22Rv1 (cell line): ENCODE results near the gene EDEM2.

Experiments
- H3K27ac ChIP-seq: fragments of 450-650 bp; 2 replicates; pipeline ENCODE4 v1.5.1; 2017
- ZFX ChIP-seq: fragments of 450-650 bp; IDR thresholded peaks from 2 replicates; pipeline ENCODE4 v1.6.1; 2017; ENCODE audit warnings: antibody characterized with exemption, borderline replicate concordance
- TF ChIP-seq, protein P1 (sequence below): fragments of 450-650 bp; IDR thresholded peaks from 2 replicates; pipeline ENCODE4 v1.5.1; 2017; ENCODE audit warnings: mild to moderate bottlenecking

The EDEM2 gene

DNA sequence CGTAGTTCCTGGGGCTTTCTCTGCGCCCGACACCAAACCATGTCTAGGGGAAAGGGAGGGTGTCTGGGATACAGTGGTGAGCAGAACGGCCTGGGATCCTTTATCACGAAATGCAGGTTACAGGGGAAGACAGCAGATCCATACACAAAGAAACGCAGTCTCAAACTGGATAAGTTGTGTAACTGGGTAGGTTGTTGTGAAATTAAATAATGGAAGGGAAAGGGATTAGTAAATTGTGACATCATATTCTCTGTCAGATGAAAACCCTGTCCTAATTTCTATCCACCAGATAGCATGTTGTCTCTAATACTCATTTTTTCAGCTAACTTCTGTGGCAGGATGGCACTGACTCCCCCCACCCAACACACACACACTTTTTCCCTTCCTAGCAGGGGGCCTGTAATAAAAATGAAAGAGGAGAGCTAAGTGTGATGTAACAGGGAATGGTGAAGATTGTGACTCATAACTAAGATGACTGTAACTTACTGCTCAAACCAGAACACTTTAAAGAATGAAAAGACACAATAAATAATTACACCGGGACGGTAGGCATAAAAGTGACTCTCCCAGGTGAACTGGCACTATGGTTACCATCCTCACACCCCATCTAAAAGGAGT, 53.8 kb downstream of the EDEM2 start:
- TF ChIP-seq ZFX = no peak
- H3K27ac ChIP-seq = peak overlapping the region; percentile 73

DNA sequence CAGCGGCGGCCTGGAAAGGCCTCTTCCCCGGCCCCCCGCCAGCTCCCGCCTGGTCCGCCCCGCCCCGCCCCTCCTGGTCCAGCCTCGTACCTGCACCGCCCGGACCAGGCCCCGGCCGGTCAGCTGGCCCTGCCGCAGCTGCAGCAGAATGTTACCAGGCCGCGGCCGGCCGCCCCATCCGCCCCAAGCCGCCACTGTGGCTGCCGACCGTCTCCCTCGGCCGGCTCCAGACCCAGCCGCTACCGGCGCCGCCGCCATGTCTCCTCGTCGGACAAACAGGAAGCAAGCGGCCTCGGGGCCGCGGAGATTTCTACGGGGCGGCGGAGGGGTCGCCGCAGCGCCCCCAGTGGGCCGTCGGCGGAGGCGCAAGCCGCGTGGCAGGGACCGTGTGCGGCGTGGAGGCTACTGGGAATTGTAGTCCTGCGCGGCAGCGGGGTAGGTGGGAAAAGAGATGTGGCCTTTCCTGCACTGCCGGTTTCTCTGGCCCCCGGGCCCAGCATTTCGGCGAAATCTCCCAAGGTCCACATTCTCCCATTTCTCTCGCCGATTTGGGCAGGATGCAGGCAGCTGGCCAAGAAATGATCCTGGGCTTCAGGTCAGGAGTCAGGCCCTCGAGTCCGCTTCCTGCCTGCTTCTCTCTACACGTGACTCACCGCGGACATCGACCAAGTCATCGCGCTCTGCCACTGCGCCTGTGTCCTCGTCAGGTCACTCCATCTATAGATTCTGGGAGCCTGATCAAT, 54.4 kb downstream of the EDEM2 start, which contains the start of gene TRPC4AP:
Gene TRPC4AP, minus strand, starts transcription at position 284 of the 743 bp plus-strand sequence. Its CDS starts 26 bp downstream, at position 258.
- TF ChIP-seq ZFX = peak; percentile 30; the same call in 1 of the 2 replicates
- TF ChIP-seq, protein P1, sequence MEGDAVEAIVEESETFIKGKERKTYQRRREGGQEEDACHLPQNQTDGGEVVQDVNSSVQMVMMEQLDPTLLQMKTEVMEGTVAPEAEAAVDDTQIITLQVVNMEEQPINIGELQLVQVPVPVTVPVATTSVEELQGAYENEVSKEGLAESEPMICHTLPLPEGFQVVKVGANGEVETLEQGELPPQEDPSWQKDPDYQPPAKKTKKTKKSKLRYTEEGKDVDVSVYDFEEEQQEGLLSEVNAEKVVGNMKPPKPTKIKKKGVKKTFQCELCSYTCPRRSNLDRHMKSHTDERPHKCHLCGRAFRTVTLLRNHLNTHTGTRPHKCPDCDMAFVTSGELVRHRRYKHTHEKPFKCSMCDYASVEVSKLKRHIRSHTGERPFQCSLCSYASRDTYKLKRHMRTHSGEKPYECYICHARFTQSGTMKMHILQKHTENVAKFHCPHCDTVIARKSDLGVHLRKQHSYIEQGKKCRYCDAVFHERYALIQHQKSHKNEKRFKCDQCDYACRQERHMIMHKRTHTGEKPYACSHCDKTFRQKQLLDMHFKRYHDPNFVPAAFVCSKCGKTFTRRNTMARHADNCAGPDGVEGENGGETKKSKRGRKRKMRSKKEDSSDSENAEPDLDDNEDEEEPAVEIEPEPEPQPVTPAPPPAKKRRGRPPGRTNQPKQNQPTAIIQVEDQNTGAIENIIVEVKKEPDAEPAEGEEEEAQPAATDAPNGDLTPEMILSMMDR = peak; percentile 99
- H3K27ac ChIP-seq = peak within 1 kb of the TSS; percentile 73

DNA sequence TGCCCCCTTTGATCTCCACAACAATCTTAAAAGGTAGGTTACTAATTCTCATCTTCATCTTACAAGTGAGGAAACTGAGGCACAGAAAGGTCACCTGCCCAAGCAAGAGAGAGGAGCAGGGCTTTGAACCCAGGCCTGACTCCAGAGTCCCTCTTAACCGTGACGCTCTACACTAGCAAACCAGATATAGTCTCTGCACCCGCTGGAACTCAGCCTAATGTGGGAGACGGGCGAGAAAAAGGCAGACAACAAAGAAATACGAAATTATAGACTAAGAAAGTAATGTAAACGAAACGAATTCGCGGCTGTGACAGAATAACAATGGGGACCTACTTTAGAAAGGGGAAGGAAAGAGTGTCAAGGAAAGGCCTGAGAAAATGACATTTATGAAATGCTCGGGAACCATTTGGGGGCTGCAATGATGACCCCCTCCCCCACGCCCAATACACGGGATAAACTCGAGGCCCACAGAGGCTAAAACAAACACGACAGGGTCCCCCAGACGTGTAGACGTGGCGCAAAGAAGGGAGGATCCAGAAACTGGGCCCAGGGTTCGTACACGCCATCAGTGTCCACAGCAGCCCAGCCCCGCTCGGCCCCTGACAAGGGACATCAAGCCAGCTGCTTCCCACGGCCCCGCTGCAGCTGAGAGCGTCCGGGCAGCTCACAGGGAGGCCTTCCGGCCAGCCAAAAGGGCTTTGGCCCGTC, 55.2 kb downstream of the EDEM2 start:
- peak overlapping the region; percentile 73 for H3K27ac ChIP-seq
- TF ChIP-seq, protein P1 = no peak
- TF ChIP-seq ZFX = no peak

DNA sequence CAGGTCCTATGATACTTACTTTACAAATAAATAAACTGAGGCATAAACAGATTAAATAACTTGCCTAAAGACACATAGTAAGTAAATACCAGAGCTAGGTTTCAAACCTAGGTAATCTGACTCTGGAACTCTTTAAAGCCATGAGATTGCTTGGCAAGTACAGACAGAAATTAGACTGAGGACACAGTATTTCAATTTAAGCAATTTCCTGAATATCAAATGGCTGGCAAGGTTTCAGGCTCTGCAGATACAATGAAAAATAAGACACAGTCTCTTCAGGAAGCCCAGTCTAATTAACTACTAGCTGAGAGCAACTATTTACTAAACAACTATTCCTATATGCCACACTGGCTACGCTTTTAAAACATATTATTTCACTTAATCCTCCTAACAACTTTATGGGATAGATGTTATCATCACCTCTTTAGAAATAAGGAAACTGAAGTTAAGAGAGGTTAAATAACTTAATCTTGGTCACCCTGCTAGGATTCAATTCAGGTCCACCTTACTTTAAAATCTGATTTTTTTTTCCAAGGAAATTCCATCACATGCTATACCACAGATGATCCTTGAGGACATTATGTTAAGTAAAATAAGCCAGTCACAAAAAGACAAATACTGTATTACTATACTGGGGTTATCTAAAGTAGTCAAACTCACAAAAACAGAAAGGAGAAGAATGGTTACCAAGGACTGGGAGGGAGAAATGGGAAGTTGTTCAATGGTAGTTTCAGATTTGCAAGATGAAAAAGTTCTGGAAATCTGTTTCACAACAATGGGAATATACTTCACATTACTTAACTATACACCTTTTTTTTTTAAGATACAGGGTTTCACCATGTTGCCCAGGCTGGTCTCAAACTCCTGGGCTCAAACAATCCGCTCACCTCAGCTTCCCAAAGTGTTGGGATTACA, 58.6 kb downstream of the EDEM2 start:
- H3K27ac ChIP-seq = peak overlapping the region; percentile 18; the same call in 1 of the 2 replicates
- TF ChIP-seq ZFX = no peak
- TF ChIP-seq, protein P1 = no peak

DNA sequence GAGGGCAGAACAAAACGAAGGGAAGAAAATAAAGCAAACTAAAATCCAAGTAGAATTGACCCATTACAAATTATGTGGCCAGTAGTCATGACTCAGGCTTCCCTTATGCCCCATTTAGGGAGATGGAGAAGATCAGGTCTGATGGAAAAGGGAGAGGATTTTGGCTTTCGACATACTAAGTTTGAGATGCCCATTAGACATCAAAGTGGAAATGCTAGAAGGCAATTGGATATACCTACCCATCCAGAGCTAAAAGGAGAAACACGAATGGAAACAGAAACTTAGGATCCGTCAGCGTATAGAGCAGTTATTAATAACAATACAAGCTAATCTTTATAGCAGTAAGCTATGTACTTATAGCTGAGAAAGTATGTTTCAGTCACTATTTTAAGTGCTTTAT, 59.3 kb downstream of the EDEM2 start:
- peak overlapping the region; percentile 18; the same call in 1 of the 2 replicates for H3K27ac ChIP-seq

DNA sequence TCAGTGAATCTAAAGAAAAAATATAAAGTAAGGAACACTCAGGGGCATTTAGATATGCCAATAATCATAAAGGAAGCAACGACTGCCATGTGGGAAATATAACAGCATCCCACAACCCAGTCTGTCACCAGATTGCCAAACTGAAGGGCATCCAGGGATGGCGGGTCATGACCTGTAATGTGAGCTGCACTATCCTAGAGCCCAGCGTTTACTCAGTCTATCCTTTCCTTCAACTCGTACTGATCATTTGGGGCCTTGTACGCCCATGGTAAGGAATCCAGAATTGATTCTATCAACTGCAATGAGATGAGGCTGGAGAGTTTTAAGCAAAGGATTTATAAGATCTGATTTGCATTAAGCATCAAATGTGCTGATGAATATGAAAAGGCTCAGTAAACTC, 59.8 kb downstream of the EDEM2 start:
- 0 out of 2 replicates have a peak overlapping the region, but pooled peaks have one; percentile 18 for H3K27ac ChIP-seq
- TF ChIP-seq, protein P1 = no peak
- TF ChIP-seq ZFX = no peak

More for the DNA sequence above, 59.3 kb downstream of the EDEM2 start:
- no peak for TF ChIP-seq ZFX
- TF ChIP-seq, protein P1 = no peak
